GM21786 (cell line): ENCODE results near the gene C9.
"Not testable (repeated sequence)": the region's sequence is repeated elsewhere in the genome, so short reads cannot be mapped to it uniquely, and the experiment has no call there.

Experiments used
- ATAC-seq: cut with Tn5 transposase; IDR thresholded peaks from one replicate; pipeline ENCODE4 v1.9.1; 2021; ENCODE audit not compliant: unreplicated experiment

Gene C9

DNA sequence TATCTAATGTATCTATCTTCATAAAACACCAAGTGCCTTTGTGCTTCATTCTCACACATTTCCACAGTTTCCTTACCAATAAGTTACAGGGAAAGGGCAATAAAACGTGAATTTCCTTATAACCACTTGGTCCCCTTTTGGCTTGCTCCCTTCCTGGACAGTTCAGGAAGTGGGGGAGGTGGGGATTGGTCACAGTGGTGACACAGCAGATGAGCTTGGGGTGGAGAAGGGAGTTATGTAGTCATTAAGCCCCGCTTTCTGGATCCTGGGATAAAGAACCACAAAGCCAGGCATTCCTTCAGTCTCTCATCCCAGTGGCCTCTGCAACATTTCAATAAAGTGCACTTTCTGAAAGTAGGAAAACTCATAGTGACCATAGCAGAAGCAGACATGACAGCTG is 97.9 kb downstream of the C9 start:
- no peak for ATAC-seq

DNA sequence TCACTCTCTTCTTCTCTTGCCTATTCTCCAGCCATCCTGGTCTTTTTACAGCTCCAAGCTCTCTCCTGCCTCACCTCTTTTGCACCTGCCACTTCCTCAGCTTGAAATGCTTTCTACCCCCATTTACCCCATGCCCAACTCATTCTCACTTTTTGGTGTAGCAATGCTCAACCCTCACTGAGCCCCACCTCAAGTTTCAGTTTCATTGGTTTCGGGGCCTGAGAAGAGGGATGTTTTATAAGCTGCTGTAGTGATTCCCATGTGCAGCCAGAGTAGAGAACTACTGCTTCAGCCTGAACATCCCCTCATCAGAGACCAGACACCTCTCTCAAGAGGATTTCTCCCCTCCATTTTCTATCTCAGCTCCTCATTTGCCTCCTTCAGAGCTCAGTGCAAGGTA is 99.8 kb downstream of the C9 start:
- peak; percentile 98 for ATAC-seq

DNA sequence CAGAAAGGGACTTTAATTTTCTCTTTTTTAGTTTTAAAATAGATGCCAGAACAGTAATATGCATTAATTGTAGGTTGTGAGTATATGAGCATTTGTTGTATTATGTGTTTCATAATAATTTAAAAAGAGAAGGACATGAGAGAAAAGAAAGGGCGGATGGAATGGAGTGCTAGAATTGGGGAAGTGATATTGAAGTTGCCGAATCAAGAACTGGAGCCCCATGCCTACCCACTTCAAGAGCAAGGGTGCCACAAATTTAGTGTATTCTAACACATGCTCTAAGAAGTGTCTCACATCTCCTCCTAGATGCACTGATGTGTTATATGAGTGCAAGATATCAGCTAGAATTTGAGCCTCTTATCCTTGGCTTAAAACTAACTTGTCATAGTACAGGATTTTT is 101.3 kb downstream of the C9 start:
- ATAC-seq, result no peak

DNA sequence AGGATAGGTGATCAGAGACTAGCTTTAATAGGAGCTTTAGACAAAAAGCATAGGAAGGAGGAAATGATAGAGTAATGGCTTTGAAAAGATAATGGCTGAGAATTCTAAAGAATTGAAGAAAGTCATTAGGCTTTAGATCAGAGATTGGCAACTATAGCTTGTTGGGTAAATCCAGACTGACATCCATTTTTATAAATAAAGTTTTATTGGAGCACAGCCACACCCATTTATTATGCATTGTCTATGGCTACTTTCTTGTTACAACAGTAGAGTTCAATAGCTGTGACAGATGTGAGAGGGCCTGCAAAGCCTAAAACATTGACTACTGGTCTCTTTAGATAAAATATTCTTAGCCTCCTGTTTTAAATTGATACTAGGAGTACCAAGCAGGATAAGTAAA is 104.2 kb downstream of the C9 start:
- no peak for ATAC-seq

DNA sequence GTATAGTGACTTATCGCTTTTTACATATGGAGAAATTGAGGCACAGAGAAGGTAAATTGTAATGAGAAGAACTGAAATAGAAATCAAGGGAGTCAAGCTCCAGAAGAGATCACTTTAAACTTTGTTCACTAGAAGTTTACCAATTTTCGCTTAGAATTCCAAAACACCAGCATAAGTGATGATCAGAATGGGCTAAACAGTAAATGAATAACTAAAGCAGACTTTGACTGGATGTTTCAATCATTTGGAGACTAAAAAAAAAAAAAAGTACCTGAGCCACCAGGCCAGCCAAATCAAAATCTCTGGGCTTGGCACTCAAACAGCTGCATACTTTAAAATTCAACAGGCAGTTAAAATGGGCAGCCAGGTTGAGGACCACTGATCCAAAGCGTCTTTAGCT is 106.7 kb downstream of the C9 start:
- no peak for ATAC-seq

DNA sequence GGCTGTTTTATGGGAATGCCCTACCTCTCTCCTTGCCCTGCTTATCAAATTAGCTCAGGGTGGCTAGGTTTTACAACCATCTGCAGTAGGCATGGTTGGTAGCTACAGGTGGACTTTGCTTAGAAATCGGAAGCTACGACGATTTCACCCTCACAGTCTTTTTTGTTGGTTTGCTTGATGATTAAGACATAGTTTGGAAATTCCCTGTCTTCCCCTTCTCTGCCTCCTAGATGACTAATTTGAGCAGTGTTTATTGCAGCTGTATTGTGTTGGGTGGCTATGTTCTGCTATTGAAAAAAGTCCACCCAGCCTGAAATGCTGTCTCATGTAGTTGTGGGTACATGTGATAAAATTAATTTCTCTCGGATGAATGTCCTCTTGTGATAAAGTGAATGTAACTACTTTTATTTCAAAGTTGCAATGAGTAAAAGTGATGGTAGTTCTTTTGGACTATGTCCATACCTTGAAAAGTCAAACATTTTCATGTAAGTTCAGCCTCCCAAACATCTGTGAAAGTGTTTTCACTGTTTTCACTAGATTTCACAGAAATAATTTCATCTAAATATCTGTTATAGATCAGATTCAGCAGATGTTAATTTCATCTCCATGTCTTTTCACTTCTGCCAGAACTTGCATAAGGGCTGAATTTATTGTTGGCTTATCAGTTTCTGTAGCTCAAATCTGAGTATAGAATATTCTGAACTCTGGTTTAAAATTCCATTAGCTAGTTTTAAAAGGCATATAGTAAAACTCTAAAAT is 107.6 kb downstream of the C9 start:
- ATAC-seq, result peak; percentile 79

DNA sequence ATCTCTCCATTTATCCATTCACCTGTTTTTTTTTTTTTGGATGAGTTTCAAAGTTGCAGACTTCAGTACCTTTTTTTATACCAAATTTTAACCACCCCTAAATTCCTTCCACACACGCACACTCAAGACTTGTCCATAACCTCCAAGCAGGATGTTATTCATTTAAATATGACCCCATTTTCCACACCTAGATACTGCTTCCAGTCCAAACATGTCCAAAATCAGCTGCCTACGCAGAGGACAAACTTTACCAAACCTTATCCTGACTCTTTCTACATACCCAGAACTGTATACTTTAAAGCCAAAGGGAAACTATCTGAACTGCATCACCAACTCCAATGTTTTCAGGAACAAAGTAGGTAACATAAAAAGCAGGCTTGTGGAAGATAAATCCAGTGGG is 108.9 kb downstream of the C9 start:
- ATAC-seq, result no peak

DNA sequence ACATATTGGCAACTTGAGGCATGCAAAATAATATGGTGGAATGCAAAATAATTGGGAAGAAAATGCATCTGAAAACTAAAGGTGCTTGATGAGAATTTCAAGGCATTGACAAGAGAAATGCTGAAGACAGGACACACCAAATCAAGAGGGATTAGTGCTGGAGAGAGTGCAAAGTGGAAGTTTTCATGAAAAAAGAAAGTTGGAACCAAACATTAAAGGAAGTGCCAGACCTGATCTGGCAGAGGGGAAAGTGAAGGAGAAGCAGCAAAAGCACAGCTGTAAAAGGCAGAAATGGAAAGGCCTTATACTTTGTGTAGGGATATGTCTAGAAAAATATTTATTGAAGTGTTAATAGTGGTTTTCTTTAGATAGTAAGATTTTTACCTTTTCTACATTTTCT is 109.6 kb downstream of the C9 start:
- ATAC-seq, result no peak

DNA sequence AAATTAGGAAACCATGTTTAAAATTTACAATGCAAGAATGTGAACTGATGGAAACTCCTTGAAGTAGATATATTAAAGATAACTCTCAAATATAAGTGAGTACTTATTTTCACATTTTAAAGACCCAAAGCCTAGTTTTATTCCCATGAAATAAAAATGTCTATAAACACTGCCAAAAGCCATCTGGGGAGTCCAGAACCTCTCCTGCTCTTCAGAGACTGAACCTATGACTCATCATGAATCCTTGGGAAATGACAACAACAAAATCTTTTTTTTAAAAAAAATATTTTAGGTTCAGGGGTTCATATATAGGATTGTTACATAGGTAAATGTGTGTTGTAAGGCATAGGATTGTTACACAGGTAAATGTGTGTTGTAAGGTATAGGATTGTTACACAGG is 111.1 kb downstream of the C9 start:
- ATAC-seq, result no peak

DNA sequence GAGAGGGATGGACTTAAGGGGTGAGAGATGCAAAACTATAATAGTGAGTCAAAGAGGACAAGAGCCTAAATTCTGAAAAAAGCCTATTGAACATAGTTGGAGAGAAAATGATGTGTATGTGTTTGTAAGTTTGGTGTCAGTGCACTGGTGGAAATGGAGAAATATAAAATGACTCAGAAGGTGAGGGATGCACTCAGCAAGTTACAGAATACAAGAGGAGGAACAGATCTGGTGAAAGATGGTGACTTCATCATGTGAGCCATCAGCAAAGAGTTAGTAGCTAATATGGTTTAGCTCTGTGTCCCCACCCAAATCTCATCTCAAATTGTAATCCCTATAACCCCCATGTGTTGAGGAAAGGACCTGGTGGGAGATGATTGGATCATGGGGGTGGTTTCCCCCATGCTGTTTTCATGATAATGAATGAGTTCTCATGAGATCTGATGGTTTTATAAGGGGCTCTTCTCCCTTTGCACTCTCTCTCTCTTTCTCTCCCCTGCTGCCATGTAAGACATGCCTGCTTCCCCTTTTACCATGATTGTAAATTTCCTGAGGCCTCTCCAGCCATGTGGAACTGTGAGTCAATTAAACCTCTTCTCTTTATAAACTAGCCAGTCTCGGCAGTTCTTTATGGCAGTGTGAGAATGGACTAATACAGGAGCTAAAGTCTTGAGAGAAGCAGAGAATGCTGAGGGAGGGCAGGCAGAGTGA is 114.6 kb downstream of the C9 start:
- ATAC-seq, result no peak

DNA sequence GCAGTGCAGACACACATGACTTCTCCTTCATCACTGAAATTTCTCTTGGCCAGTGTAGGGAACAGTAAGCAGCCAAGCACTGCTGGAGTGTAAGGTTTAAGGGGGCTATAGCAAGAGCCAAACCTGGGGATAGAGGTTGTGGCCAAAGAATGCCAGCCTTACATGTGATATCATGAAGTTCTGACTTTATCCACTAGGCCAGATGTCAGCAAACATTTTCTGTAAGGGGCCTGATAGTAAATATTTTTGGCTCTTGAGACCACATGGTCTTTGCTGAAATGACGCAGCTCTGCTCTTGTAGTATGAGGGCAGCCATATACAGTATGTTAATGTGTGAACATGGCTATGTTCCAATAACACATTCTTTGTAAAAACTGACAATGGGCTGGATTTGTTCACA is 115.2 kb downstream of the C9 start:
- no peak for ATAC-seq

DNA sequence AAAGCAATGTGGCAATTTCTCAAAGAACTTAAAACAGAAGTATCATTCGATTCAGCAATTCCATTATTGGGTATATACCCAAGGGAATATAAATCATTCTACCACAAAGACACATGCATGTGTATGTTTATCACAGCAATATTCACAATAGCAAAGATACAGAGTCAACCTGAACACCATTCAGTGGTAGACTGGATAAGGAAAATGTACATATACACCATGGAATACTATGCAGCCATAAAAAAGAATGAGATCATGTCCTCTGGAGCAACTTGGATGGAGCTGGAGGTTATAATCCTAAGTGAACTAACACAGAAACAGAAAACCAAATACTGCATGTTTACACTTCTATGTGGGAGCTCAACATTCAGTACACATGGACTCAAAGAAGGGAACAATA is 123.5 kb downstream of the C9 start:
- ATAC-seq, result no peak

DNA sequence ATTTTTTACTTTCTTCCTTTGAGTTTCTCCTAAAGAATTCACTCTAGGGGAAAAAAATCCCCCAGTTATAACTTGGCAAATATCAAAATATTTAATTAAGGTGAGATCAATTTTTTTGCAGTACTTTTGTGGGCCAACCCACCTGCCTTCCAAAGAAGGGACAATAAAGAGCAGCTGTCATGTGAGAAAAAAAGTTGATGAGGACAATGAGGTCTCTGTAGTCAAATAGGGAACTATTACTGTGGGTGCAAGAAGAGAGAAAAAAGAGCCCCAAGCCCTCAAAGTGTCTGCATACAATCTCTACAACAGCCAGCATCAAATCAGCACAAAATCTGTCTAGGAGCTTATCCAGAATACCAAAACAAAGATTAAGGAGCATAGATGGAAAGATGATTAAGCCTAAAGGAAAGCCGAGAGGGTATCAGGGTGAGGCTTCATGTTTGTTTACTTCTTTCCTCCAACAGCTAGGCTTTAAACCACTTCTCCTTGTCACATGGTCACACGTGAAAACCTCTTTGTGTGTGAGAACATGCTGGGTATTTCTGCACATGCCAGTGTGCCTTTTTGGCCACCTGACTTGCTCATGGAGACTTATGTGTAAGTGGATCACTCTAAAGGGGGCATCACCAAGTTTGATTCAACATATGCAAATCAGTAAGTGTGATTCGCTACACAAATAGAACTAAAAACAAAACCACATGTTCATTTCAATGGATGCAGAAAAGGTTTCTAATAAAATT is 125.8 kb downstream of the C9 start:
- no peak for ATAC-seq

DNA sequence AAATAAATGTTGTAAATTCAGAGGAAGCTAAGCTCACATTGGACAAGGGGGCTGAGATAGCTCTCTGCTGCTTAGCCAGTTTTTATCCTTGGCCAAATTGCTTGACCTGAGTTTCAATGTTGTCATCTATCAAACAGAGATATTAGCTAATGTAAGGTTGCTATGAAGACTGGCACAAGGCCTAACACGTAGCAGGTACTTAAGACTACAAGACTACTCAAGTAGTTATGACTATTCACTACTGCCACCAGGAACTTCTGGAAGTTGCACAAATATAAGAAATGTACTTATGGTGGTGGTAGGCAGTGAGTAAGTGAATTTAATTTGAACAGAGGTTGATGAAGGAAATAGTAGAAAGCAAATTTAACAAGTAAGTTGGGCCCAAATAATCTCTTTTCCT is 127.6 kb downstream of the C9 start:
- ATAC-seq, result no peak

DNA sequence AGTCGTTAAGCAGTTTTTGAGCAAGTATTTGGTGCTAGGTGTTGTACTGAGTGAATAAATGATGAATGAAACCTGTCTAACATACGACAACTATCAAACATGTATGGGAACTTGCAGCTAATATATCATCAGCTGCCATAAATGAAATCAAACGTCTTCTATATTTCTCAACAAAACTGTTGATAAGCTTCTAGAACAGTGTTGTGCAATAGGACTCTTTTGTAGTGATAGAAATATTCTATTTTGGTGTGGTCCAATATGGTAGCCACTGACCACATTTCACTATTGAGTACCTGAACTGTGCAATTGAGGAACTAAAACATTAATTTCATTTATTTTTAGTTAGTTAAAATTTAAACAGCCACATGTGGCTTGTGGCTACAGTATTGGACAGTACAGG is 128.6 kb downstream of the C9 start:
- ATAC-seq, result no peak

DNA sequence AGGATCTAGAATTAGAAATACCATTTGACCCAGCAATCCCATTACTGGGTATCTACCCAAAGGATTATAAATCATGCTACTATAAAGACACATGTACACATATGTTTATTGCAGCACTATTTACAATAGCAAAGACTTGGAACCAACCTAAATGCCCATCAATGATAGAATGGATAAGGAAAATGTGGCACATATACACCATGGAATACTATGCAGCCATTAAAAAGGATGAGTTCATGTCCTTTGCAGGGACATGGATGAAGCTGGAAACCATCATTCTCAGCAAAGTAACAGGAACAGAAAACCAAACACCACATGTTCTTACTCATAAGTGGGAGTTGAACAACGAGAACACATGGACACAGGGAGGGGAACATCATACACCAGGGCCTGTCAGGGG is 129.8 kb downstream of the C9 start:
- ATAC-seq, result not testable (repeated sequence)
